Upper lobe of right lung (tissue), 1 donor: ENCODE measurements around the gene FHOD3. TPM values are rescaled to one million over a fixed set of nuclear protein-coding genes. Genes with fewer than 3 reads are reported as not detected.

Source experiments
- ATAC-seq: fragments of 200-7000 bp; cut with Tn5 transposase; one replicate; pipeline ENCODE4 v1.9.1; 2020; ENCODE audit warnings: mild to moderate bottlenecking, moderate library complexity
- DNase-seq: peaks from one replicate; pipeline ENCODE4 v3.0.0-alpha.2; 2020
- H3K27ac ChIP-seq: fragments of 200-600 bp; one replicate; pipeline ENCODE4 v1.8.0; 2022
- H3K27me3 ChIP-seq: fragments of 200-600 bp; one replicate; pipeline ENCODE4 v1.8.0; 2022; ENCODE audit warnings: mild to moderate bottlenecking
- H3K36me3 ChIP-seq: fragments of 200-600 bp; one replicate; pipeline ENCODE4 v1.8.0; 2022
- H3K4me1 ChIP-seq: fragments of 200-600 bp; one replicate; pipeline ENCODE4 v1.8.0; 2022
- H3K4me3 ChIP-seq: fragments of 200-600 bp; one replicate; pipeline ENCODE4 v1.8.0; 2022; ENCODE audit warnings: mild to moderate bottlenecking
- H3K9me3 ChIP-seq: fragments of 200-600 bp; one replicate; pipeline ENCODE4 v1.8.0; 2022
- intact Hi-C: fragments of 100-400 bp; cut with DNase I; formaldehyde crosslinking; loops from one replicate; pipeline ENCODE4 v1.11.0; 2022
- total RNA-seq: library from RNA; stranded (reverse); fragmentation: NEBNext Ultra II Directional; extraction: Animal tissue kit (Norgen Biotek cat#: 25700); gene quantifications from one replicate; pipeline ENCODE4 v1.2.1, GENCODE V29; 2021
- TF ChIP-seq, protein P1 (sequence below): fragments of 200-600 bp; IDR thresholded peaks from one replicate; pipeline ENCODE4 v1.8.0; 2022; ENCODE audit warnings: antibody characterized with exemption
- donor health status: DM: no; HTN: yes; CAD: no; lungs with severe emphysema.

Gene FHOD3
- total RNA-seq, 1 donor from 2014 or later = 1.9 TPM

DNA sequence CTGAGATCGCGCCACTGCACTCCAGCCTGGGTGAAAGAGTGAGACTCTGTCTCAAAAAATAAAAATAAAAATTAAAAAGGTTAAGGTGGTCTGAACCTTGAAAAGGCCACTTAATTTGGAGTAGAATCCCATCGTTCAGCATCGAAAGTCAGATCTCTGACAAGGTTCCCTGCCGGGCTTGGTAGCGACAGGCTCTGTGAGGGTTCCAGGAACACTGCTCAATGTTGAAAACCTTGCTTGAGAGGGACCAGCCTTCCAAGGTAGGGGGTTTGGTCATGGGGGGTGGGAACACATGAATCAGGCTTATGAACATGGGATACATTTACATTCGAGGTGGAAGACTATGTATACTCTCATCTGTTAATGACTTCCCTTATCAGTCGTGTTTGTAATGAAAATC lies 232.2 kb downstream of the FHOD3 start:
- no peaks in the 10 kb centered on the region for H3K4me1 ChIP-seq
- H3K4me3 ChIP-seq = no peak overlapping the region
- H3K9me3 ChIP-seq = no peaks in the 10 kb centered on the region
- TF ChIP-seq, protein P1, sequence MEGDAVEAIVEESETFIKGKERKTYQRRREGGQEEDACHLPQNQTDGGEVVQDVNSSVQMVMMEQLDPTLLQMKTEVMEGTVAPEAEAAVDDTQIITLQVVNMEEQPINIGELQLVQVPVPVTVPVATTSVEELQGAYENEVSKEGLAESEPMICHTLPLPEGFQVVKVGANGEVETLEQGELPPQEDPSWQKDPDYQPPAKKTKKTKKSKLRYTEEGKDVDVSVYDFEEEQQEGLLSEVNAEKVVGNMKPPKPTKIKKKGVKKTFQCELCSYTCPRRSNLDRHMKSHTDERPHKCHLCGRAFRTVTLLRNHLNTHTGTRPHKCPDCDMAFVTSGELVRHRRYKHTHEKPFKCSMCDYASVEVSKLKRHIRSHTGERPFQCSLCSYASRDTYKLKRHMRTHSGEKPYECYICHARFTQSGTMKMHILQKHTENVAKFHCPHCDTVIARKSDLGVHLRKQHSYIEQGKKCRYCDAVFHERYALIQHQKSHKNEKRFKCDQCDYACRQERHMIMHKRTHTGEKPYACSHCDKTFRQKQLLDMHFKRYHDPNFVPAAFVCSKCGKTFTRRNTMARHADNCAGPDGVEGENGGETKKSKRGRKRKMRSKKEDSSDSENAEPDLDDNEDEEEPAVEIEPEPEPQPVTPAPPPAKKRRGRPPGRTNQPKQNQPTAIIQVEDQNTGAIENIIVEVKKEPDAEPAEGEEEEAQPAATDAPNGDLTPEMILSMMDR = no peak
- intact Hi-C loops = no loop called here
- DNase-seq = no peak
- no peak overlapping the region for H3K27ac ChIP-seq
- H3K27me3 ChIP-seq = no peaks in the 10 kb centered on the region
- no peaks in the 10 kb centered on the region for H3K36me3 ChIP-seq
- ATAC-seq = no peak

DNA sequence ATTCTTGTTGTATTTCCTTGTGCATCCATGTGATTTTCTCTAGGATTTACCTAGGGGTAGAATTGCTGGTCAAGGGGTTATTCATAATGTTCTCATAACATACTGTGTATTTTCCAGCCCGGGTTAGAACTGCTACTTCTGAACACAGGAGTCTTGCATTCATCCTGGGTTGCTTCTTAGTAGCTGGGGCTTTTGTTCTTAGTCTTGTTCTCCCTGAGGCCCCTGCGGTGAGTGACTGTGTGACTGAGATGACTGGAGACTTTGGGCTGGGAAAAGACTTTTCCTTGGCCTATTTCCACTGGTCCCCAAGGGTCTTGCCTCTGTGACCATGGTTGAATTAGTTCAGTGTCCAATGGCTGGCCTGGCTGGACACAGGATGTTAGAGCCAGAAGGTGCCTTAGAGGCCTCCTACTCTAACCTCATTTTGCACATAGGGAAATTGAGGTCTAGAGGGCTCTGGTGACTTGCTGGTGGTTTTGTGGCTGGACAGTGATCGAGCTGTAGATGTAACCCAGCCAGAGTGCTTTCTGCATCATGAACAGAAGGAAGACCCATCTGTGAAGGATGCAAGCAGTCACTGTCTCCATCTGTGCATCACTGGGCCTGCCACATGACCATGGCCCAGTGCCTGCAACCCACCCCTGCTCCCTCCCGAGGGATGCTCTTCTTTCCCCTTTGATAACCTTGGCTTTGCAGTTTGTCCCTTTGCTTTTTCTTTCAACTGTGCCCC lies 233.3 kb downstream of the FHOD3 start:
- H3K27ac ChIP-seq = no peak overlapping the region
- no peaks in the 10 kb centered on the region for H3K4me1 ChIP-seq
- H3K27me3 ChIP-seq = no peaks in the 10 kb centered on the region
- TF ChIP-seq, protein P1 = no peak
- DNase-seq (no peak), ATAC-seq (no peak)
- H3K4me3 ChIP-seq = no peak overlapping the region
- H3K9me3 ChIP-seq = no peaks in the 10 kb centered on the region
- no peaks in the 10 kb centered on the region for H3K36me3 ChIP-seq
- intact Hi-C loops = no loop called here

DNA sequence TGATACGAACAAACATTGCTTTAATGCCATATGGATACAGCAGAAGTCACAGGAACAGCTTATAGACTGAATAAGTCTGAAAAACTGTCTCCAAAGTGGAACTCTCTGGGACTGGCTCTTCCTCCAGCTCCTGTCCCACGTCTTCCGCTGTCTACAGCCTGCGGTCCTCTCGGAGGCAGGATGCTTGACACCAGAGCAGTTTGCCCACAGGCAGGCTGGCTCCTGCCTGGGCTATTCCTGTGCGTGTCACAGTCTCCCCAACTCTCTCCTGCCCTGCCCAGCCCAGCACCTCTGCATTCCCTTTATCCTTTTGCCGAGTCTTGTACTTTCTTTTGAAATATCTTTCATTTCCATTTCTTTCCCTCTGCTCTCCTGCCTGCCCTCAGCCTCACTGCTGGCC lies 234.1 kb downstream of the FHOD3 start:
- ATAC-seq (no peak), DNase-seq (no peak)
- no peaks in the 10 kb centered on the region for H3K4me1 ChIP-seq
- no peak overlapping the region for H3K4me3 ChIP-seq
- TF ChIP-seq, protein P1 = no peak
- H3K36me3 ChIP-seq = no peaks in the 10 kb centered on the region
- H3K27me3 ChIP-seq = no peaks in the 10 kb centered on the region
- intact Hi-C loops = no loop called here
- H3K9me3 ChIP-seq = no peaks in the 10 kb centered on the region
- no peak overlapping the region for H3K27ac ChIP-seq

DNA sequence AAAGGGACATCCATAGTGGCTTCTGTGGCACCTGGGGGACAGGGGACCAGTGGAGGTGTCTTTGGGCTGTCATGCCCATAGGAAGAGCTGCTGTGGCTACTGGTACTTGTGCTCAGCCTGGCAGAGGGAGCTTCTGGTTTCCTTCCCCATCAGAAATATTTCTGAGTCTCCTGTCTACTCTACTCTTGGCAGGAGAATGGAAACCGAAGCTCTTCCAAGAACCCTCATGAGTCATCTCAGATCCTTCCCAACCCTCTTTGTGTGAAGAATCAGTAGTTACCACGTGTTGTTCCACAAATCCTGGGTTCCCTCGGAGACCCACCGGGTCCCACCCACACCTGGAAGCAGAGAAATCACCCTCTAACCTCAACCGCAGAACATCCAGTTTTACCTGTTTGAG lies 234.9 kb downstream of the FHOD3 start:
- no peak overlapping the region for H3K27ac ChIP-seq
- intact Hi-C loops = no loop called here
- H3K9me3 ChIP-seq = no peaks in the 10 kb centered on the region
- no peak for ATAC-seq
- no peak overlapping the region for H3K4me3 ChIP-seq
- TF ChIP-seq, protein P1 = no peak
- DNase-seq = no peak
- no peaks in the 10 kb centered on the region for H3K27me3 ChIP-seq
- H3K4me1 ChIP-seq = no peaks in the 10 kb centered on the region
- H3K36me3 ChIP-seq = no peaks in the 10 kb centered on the region

DNA sequence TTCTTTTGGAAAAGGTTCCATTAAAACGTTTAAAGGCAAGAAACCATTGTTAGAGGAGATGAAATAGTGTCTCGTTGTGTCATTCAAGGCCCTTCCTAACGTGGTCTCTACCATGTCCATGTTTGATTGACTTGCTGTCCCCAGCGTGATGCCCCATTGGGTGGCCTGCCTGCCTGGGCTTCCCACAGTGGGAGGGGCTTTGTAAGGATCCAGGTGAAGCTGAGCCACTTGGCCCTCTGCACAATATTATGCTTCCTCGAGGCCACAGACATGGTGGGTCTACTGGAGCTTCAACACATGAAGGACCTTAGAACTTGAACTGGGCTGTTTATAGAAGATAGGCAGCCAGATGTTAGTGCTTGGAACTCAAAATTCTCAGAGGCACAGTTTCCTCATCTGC lies 235.3 kb downstream of the FHOD3 start:
- Histone ChIP-seq H3K27me3 (no peaks in the 10 kb centered on the region), H3K9me3 (no peaks in the 10 kb centered on the region), H3K36me3 (no peaks in the 10 kb centered on the region), H3K4me1 (no peaks in the 10 kb centered on the region), H3K27ac (no peak overlapping the region), H3K4me3 (no peak overlapping the region)
- TF ChIP-seq, protein P1 = no peak
- ATAC-seq (no peak), DNase-seq (no peak)
- intact Hi-C loops = no loop called here
